K562 (cell line): ENCODE results near the gene CELSR1. TPM values are rescaled to one million over a fixed set of nuclear protein-coding genes. Genes with fewer than 3 reads are reported as not detected.

Experiments
- ATAC-seq: fragments of 200-7000 bp; cut with Tn5 transposase; 3 replicates; pipeline ENCODE4 v1.9.1; 2020; ENCODE audit warnings: moderate library complexity
- BruUV-seq: library from RNA; stranded (reverse); fragments of 400-500 nt; replicated peaks from 2 replicates; lab custom pipeline; 2021; lab: Mats Ljungman, UMichigan
- CTCF ChIA-PET: fragments of 300-600 bp; formaldehyde crosslinking; extraction: SDS; loops from one replicate; lab custom pipeline; 2021; ENCODE audit warnings: low intra/inter-chr PET ratio; lab: Yijun Ruan, JAX
- POLR2A ChIA-PET: fragments of 300-600, 350-650 bp; sonication (Branson Sonifier 250); formaldehyde crosslinking; extraction: SDS; loops from one replicate; lab custom pipeline; 2021; ENCODE audit warnings: antibody characterized with exemption, inconsistent platforms; lab: Yijun Ruan, JAX
- DNase-seq, 4 experiments: peaks; one replicate each; pipeline versions ENCODE4 v3.0.0 to v3.0.0-alpha.2; 2011 to 2018; ENCODE audit warnings: low spot score in 3 of 4, mixed read lengths in 3 of 4; ENCODE audit errors: extremely low read depth in 1 of 4
- FAIRE-seq: peaks from 2 replicates; lab custom pipeline; 2011; peaks lifted over from hg19 to GRCh38; lab: Jason Lieb, UNC
- H2AFZ ChIP-seq: 2 replicates; pipeline ENCODE4 v1.6.0; 2011; ENCODE audit warnings: low read depth, low read length, control low read depth, inconsistent platforms
- H3K27ac ChIP-seq: fragments of 200-600 bp; 3 replicates; pipeline ENCODE4 v1.8.0; 2011; ENCODE audit warnings: low read depth, mild to moderate bottlenecking, control low read depth, inconsistent platforms, low read length, moderate library complexity, mixed read lengths; ENCODE audit errors: extremely low read depth
- H3K27me3 ChIP-seq, 2 experiments: fragments of 300-600 bp in 1 of 2; 2 replicates in 1 of 2; 3 replicates in 1 of 2; pipeline versions ENCODE4 v1.6.0 to v1.8.0; 2011; ENCODE audit warnings: inconsistent platforms in 2 of 2, low read length in 2 of 2, mild to moderate bottlenecking in 1 of 2, mixed read lengths in 1 of 2, moderate library complexity in 1 of 2; ENCODE audit not compliant: control insufficient read depth in 2 of 2, insufficient read depth in 2 of 2
- H3K36me3 ChIP-seq: fragments of 300-600 bp; 3 replicates; pipeline ENCODE4 v1.8.0; 2011; ENCODE audit warnings: mild to moderate bottlenecking, low read length, inconsistent platforms; ENCODE audit not compliant: control insufficient read depth, insufficient read depth
- H3K4me1 ChIP-seq, 2 experiments: fragments of 200-600 bp in 1 of 2; replicated peaks in 1 of 2; 2 replicates in 1 of 2; 3 replicates in 1 of 2; pipeline versions ENCODE4 v1.5.1 to v1.8.0; 2011; ENCODE audit warnings: inconsistent platforms in 2 of 2, low read length in 2 of 2, mild to moderate bottlenecking in 1 of 2, mixed read lengths in 1 of 2, moderate library complexity in 1 of 2; ENCODE audit not compliant: control insufficient read depth in 2 of 2, insufficient read depth in 2 of 2
- H3K4me2 ChIP-seq: 2 replicates; pipeline ENCODE4 v1.6.1; 2011; ENCODE audit warnings: low read length, control low read depth, inconsistent platforms, mixed read lengths; ENCODE audit not compliant: insufficient read depth
- H3K4me3 ChIP-seq: fragments of 200-600 bp; sonication (generic), shearing (Covaris generic); 2 replicates; pipeline ENCODE4 v1.5.1; 2016; ENCODE audit warnings: control low read depth, inconsistent platforms
- H3K79me2 ChIP-seq: fragments of 200-600 bp; 3 replicates; pipeline ENCODE4 v1.8.0; 2011; ENCODE audit warnings: low read length, inconsistent platforms; ENCODE audit not compliant: control insufficient read depth, insufficient read depth
- H3K9ac ChIP-seq, 2 experiments: 2 replicates each; pipeline versions ENCODE4 v1.6.0 to v1.6.1; 2011; ENCODE audit warnings: low read depth in 2 of 2, low read length in 2 of 2, control low read depth in 1 of 2, inconsistent platforms in 1 of 2, mild to moderate bottlenecking in 1 of 2, mixed read lengths in 1 of 2; ENCODE audit not compliant: insufficient read depth in 1 of 2
- H3K9me1 ChIP-seq: one replicate; pipeline ENCODE4 v1.6.0; 2011; ENCODE audit warnings: inconsistent platforms, mild to moderate bottlenecking, low read length, moderate library complexity; ENCODE audit not compliant: control insufficient read depth, insufficient read depth
- H3K9me3 ChIP-seq: replicated peaks from 2 replicates; pipeline ENCODE4 v1.5.1; 2011; ENCODE audit warnings: low read depth, low read length, inconsistent platforms; ENCODE audit not compliant: control insufficient read depth, insufficient read depth
- H4K20me1 ChIP-seq: replicated peaks from 2 replicates; pipeline ENCODE4 v1.6.1; 2011; ENCODE audit warnings: low read length, inconsistent platforms, mixed read lengths; ENCODE audit not compliant: control insufficient read depth, insufficient read depth
- HMG20A ChIP-seq: fragments of 450-650 bp; formaldehyde crosslinking; conservative IDR thresholded peaks from 2 replicates; pipeline ENCODE4 v1.4.0; 2020; ENCODE audit warnings: mild to moderate bottlenecking, mixed read lengths
- NONO ChIP-seq, 2 experiments: fragments of 200-400 bp in 1 of 2; fragments of 450-650 bp in 1 of 2; formaldehyde crosslinking in 1 of 2; IDR thresholded peaks; 2 replicates each; pipeline ENCODE4 v1.6.1; 2017; ENCODE audit warnings: low read depth in 2 of 2, mild to moderate bottlenecking in 2 of 2, moderate library complexity in 2 of 2, low read length in 1 of 2
- RCOR1 ChIP-seq, 2 experiments: IDR thresholded peaks; 2 replicates each; pipeline ENCODE4 v1.6.1; 2012; ENCODE audit warnings: low read depth in 2 of 2, low read length in 2 of 2, borderline replicate concordance in 1 of 2, improper control_type of control experiment in 1 of 2
- TRIM24 ChIP-seq, 2 experiments: fragments of 450-650 bp; IDR thresholded peaks; 2 replicates each; pipeline ENCODE4 v1.6.1; 2016
- UBTF ChIP-seq, 2 experiments: IDR thresholded peaks; 2 replicates each; pipeline ENCODE4 v1.6.1; 2012; ENCODE audit warnings: improper control_type of control experiment in 2 of 2, low read depth in 2 of 2, low read length in 2 of 2, borderline replicate concordance in 1 of 2
- YBX1 ChIP-seq: fragments of 450-650 bp; IDR thresholded peaks from 2 replicates; pipeline ENCODE4 v1.7.1; 2016; ENCODE audit warnings: mild to moderate bottlenecking
- ZC3H4 ChIP-seq: sonication (generic); formaldehyde crosslinking; IDR thresholded peaks from 2 replicates; pipeline ENCODE4 v1.9.0; 2021; ENCODE audit warnings: missing genetic modification reagents, borderline replicate concordance
- ZNF280A ChIP-seq: fragments of 450-650 bp; IDR thresholded peaks from 2 replicates; pipeline ENCODE4 v1.6.1; 2018; ENCODE audit warnings: mild to moderate bottlenecking, low read depth; ENCODE audit not compliant: partially characterized antibody
- WGBS: fragments of 100-300 bp; shearing (Covaris generic); methylation state at CpG from one replicate; pipeline ENCODE4 v1.1.6; 2016; ENCODE audit warnings: low coverage, mixed read lengths; ENCODE audit not compliant: insufficient coverage; ENCODE audit errors: missing lambda C conversion rate; 5-methylcytosine and 5-hydroxymethylcytosine counted together
- in situ Hi-C: fragments of 300-500 bp; cut with MboI; formaldehyde crosslinking; loops from 4 replicates; pipeline ENCODE4 v1.15.0; 2018; ENCODE audit warnings: inconsistent platforms, mixed read lengths
- intact Hi-C: fragments of 100-400 bp; cut with micrococcal nuclease; formaldehyde crosslinking; loops from 2 replicates; pipeline ENCODE4 v1.14.2; 2022
- polyA plus RNA-seq, 8 experiments: library from polyadenylated mRNA; depleted of rRNA in 4 of 8; stranded (reverse) in 5 of 8; unstranded in 3 of 8; fragments of >200 nt; fragmentation: Nextera tagmentation in 2 of 8; fragmentation: Illumina TruSeq in 1 of 8; extraction: Ambion mirVana in 2 of 8; extraction: Trizol in 1 of 8; gene quantifications; 2 replicates each; pipeline versions ENCODE4 v1.2.1 to v1.2.3, GENCODE V29; 2011 to 2014; ENCODE audit warnings: inconsistent platforms in 1 of 8, missing spikeins in 1 of 8
- total RNA-seq, 7 experiments: library from RNA; depleted of rRNA in 6 of 7; stranded (reverse); fragments of >200 nt in 6 of 7; fragmentation: Illumina TruSeq in 2 of 7; extraction: Trizol in 2 of 7; gene quantifications; 2 replicates each; pipeline versions ENCODE4 v1.2.1 to v1.2.3, GENCODE V29; 2011 to 2021; ENCODE audit warnings: low replicate concordance in 1 of 7
- TF ChIP-seq, protein P1 (sequence below), 3 experiments: fragments of 200-800 bp in 1 of 3; fragments of 250-450 bp in 1 of 3; fragments of 450-650 bp in 1 of 3; sonication (Bioruptor Pico) in 1 of 3; sonication (Bioruptor generic) in 1 of 3; formaldehyde crosslinking in 1 of 3; IDR thresholded peaks; 2 replicates each; pipeline versions ENCODE4 v1.6.1 to v1.8.0; 2016 to 2022; ENCODE audit warnings: mild to moderate bottlenecking in 2 of 3, missing genetic modification characterization in 2 of 3, missing compliant biosample characterization in 1 of 3, moderate library complexity in 1 of 3
- TF ChIP-seq, protein P2 (sequence below), 2 experiments: fragments of 150-350 bp in 1 of 2; IDR thresholded peaks; 2 replicates each; pipeline ENCODE4 v1.6.1; 2012 to 2016; ENCODE audit warnings: low read depth in 2 of 2, low read length in 2 of 2, mild to moderate bottlenecking in 1 of 2, moderate library complexity in 1 of 2

CELSR1 gene
- total and polyA plus RNA-seq, 9 of the 15 experiments (the other 6 are each of a cell fraction or from before 2014, with no cell fraction given) = under 0.01 to 0.09 TPM; not detected in 7

DNA sequence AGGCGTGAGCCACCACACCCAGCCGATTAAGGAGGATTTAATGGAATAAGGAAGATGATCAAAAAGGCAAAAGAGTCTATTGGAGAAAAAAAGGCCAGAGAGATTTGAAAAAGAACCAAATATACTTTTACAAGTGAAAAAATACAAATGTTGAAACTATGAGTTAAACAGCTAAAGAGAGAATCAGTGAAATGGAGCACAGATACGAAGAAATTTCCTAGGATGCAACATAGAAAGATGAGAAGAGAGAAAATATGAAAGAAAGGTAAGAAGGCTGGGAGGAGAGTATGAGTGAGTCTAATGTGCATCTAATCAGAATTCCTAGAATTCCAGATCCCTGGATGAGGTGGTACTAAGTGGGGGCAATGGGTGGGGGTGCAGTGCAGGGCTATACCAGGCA is 19.4 kb upstream of the CELSR1 start:
- intact Hi-C loops = no loop called here
- H3K4me2 ChIP-seq = no peak overlapping the region
- FAIRE-seq = no peak
- TF ChIP-seq, protein P1, sequence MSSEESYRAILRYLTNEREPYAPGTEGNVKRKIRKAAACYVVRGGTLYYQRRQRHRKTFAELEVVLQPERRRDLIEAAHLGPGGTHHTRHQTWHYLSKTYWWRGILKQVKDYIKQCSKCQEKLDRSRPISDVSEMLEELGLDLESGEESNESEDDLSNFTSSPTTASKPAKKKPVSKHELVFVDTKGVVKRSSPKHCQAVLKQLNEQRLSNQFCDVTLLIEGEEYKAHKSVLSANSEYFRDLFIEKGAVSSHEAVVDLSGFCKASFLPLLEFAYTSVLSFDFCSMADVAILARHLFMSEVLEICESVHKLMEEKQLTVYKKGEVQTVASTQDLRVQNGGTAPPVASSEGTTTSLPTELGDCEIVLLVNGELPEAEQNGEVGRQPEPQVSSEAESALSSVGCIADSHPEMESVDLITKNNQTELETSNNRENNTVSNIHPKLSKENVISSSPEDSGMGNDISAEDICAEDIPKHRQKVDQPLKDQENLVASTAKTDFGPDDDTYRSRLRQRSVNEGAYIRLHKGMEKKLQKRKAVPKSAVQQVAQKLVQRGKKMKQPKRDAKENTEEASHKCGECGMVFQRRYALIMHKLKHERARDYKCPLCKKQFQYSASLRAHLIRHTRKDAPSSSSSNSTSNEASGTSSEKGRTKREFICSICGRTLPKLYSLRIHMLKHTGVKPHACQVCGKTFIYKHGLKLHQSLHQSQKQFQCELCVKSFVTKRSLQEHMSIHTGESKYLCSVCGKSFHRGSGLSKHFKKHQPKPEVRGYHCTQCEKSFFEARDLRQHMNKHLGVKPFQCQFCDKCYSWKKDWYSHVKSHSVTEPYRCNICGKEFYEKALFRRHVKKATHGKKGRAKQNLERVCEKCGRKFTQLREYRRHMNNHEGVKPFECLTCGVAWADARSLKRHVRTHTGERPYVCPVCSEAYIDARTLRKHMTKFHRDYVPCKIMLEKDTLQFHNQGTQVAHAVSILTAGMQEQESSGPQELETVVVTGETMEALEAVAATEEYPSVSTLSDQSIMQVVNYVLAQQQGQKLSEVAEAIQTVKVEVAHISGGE (CRISPR knock-in tag; IDR thresholded peaks at IDR 0.05) = no peak
- no peak for TF ChIP-seq UBTF (IDR thresholded peaks at IDR 0.05; ENCODE audit: borderline replicate concordance in 1 of 2, low read depth in 2 of 2, low read length in 2 of 2)
- no peak for TF ChIP-seq HMG20A (CRISPR knock-in tag)
- no peak for TF ChIP-seq RCOR1 (IDR thresholded peaks at IDR 0.05; ENCODE audit: borderline replicate concordance in 1 of 2, low read depth in 2 of 2, low read length in 2 of 2)
- no peak for TF ChIP-seq ZC3H4 (CRISPR knock-in tag)
- TF ChIP-seq, protein P2, sequence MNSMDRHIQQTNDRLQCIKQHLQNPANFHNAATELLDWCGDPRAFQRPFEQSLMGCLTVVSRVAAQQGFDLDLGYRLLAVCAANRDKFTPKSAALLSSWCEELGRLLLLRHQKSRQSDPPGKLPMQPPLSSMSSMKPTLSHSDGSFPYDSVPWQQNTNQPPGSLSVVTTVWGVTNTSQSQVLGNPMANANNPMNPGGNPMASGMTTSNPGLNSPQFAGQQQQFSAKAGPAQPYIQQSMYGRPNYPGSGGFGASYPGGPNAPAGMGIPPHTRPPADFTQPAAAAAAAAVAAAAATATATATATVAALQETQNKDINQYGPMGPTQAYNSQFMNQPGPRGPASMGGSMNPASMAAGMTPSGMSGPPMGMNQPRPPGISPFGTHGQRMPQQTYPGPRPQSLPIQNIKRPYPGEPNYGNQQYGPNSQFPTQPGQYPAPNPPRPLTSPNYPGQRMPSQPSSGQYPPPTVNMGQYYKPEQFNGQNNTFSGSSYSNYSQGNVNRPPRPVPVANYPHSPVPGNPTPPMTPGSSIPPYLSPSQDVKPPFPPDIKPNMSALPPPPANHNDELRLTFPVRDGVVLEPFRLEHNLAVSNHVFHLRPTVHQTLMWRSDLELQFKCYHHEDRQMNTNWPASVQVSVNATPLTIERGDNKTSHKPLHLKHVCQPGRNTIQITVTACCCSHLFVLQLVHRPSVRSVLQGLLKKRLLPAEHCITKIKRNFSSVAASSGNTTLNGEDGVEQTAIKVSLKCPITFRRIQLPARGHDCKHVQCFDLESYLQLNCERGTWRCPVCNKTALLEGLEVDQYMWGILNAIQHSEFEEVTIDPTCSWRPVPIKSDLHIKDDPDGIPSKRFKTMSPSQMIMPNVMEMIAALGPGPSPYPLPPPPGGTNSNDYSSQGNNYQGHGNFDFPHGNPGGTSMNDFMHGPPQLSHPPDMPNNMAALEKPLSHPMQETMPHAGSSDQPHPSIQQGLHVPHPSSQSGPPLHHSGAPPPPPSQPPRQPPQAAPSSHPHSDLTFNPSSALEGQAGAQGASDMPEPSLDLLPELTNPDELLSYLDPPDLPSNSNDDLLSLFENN (IDR thresholded peaks at IDR 0.05; ENCODE audit: low read depth in 2 of 2, low read length in 2 of 2) = no peak
- TF ChIP-seq TRIM24 (IDR thresholded peaks at IDR 0.05) = 0 out of 4 replicates have a peak, but pooled peaks of 1 of the 2 experiments have one; percentile 17
- peak; percentile 54 for TF ChIP-seq ZNF280A
- TF ChIP-seq YBX1 = no peak
- TF ChIP-seq NONO (IDR thresholded peaks at IDR 0.05; ENCODE audit: low read depth in 2 of 2, low read length in 1 of 2) = no peak

More for the DNA sequence above, 19.4 kb upstream of the CELSR1 start:
- POLR2A ChIA-PET = no interaction called here
- Histone ChIP-seq H3K27ac (no peak overlapping the region), H3K9me1 (no peaks in the 10 kb centered on the region), H3K9ac (no peak overlapping the region), H2AFZ (no peak overlapping the region), H3K27me3 (peaks cover 0 to 18% of the 10 kb centered on the region in 2 experiments; a peak in 1 of 5 replicates), H3K9me3 (peaks cover 7% of the 10 kb centered on the region), H3K4me3 (no peak overlapping the region), H3K36me3 (no peaks in the 10 kb centered on the region), H3K4me1 (no peaks in the 10 kb centered on the region), H3K79me2 (no peaks in the 10 kb centered on the region), H4K20me1 (no peaks in the 10 kb centered on the region)
- in situ Hi-C loops = no loop called here
- whole genome bisulfite sequencing = 11% methylated on average over 3 of the region's 3 CpGs
- CTCF ChIA-PET = no interaction called here
- BruUV-seq = no TSS peak
- DNase-seq = no peak
- ATAC-seq = no peak
